Activated T-helper 2 cell treated with anti-CD3 and anti-CD28 coated beads, Interferon-gamma antibody, Interleukin-2, Interleukin-4, amounts not matched to agents 10 μg/mL and 5 μg/mL and 100 μg/mL, durations not matched to agents 14 hours and 24 hours and 36 hours (primary cell): ENCODE results near the gene FGF1. TPM values are rescaled to one million over a fixed set of nuclear protein-coding genes. Genes with fewer than 3 reads are reported as not detected.

ENCODE experiments used
- DNase-seq: peaks from one replicate; pipeline ENCODE4 v3.0.0; 2021; ENCODE audit warnings: low spot score
- H3K27ac Mint-ChIP-seq: one replicate; pipeline ENCODE4 v1.8.0; 2021; ENCODE audit warnings: mixed read lengths
- H3K27me3 Mint-ChIP-seq: one replicate; pipeline ENCODE4 v1.8.0; 2021; ENCODE audit warnings: low read depth, mixed read lengths
- H3K36me3 Mint-ChIP-seq: one replicate; pipeline ENCODE4 v1.8.0; 2021; ENCODE audit warnings: low read depth, mixed read lengths
- H3K4me1 Mint-ChIP-seq: one replicate; pipeline ENCODE4 v1.8.0; 2021; ENCODE audit warnings: low read depth, mixed read lengths
- H3K4me3 Mint-ChIP-seq: one replicate; pipeline ENCODE4 v1.8.0; 2021; ENCODE audit warnings: low read depth, mild to moderate bottlenecking, moderate library complexity, mixed read lengths
- H3K9me3 Mint-ChIP-seq: one replicate; pipeline ENCODE4 v1.8.0; 2021; ENCODE audit warnings: mixed read lengths
- intact Hi-C: fragments of 100-400 bp; cut with micrococcal nuclease; formaldehyde crosslinking; loops from one replicate; pipeline ENCODE4 v1.15.1; 2023
- total RNA-seq: library from RNA; stranded (reverse); gene quantifications from 2 replicates; pipeline ENCODE4 v1.2.3, GENCODE V29; 2022

FGF1 gene
- total RNA-seq, 1 donor from 2014 or later = not detected

- no peak overlapping the region for H3K27ac Mint-ChIP-seq
- no peaks in the 10 kb centered on the region for H3K9me3 Mint-ChIP-seq
- H3K27me3 Mint-ChIP-seq = peaks cover 28% of the 10 kb centered on the region
- no peaks in the 10 kb centered on the region for H3K36me3 Mint-ChIP-seq
- H3K4me3 Mint-ChIP-seq = no peak overlapping the region
- DNase-seq = no peak
- intact Hi-C loops = no loop called here
- H3K4me1 Mint-ChIP-seq = no peaks in the 10 kb centered on the region
These were observed 41.1 kb downstream of the FGF1 start for GRCh38 chr5:142644640-142645361.

GRCh38 chr5:142644127-142644526 is 41.8 kb downstream of the FGF1 start:
- H3K27ac Mint-ChIP-seq = no peak overlapping the region
- intact Hi-C loops = no loop called here
- no peaks in the 10 kb centered on the region for H3K36me3 Mint-ChIP-seq
- peaks cover 32% of the 10 kb centered on the region for H3K27me3 Mint-ChIP-seq
- H3K4me3 Mint-ChIP-seq = no peak overlapping the region
- H3K4me1 Mint-ChIP-seq = no peaks in the 10 kb centered on the region
- DNase-seq = no peak
- H3K9me3 Mint-ChIP-seq = no peaks in the 10 kb centered on the region

- DNase-seq = no peak
- Mint-ChIP-seq H3K27ac (no peak overlapping the region), H3K27me3 (peaks cover 33% of the 10 kb centered on the region), H3K4me1 (no peaks in the 10 kb centered on the region), H3K4me3 (no peak overlapping the region), H3K36me3 (no peaks in the 10 kb centered on the region), H3K9me3 (no peaks in the 10 kb centered on the region)
- intact Hi-C loops = no loop called here
These were observed 42.3 kb downstream of the FGF1 start for GRCh38 chr5:142643634-142644033.

GRCh38 chr5:142642427-142642826 is 43.5 kb downstream of the FGF1 start:
- Mint-ChIP-seq H3K9me3 (no peaks in the 10 kb centered on the region), H3K27me3 (peaks cover 37% of the 10 kb centered on the region), H3K4me1 (no peaks in the 10 kb centered on the region), H3K36me3 (no peaks in the 10 kb centered on the region), H3K4me3 (no peak overlapping the region), H3K27ac (no peak overlapping the region)
- intact Hi-C loops = no loop called here
- DNase-seq = no peak

GRCh38 chr5:142641711-142642110 is 44.2 kb downstream of the FGF1 start:
- no peak overlapping the region for H3K27ac Mint-ChIP-seq
- peaks cover 37% of the 10 kb centered on the region for H3K27me3 Mint-ChIP-seq
- H3K4me1 Mint-ChIP-seq = no peaks in the 10 kb centered on the region
- intact Hi-C loops = no loop called here
- H3K9me3 Mint-ChIP-seq = no peaks in the 10 kb centered on the region
- DNase-seq = no peak
- H3K4me3 Mint-ChIP-seq = no peak overlapping the region
- no peaks in the 10 kb centered on the region for H3K36me3 Mint-ChIP-seq

GRCh38 chr5:142640316-142641005 is 45.4 kb downstream of the FGF1 start:
- H3K36me3 Mint-ChIP-seq = no peaks in the 10 kb centered on the region
- no peak overlapping the region for H3K27ac Mint-ChIP-seq
- H3K27me3 Mint-ChIP-seq = peaks cover 35% of the 10 kb centered on the region
- no peaks in the 10 kb centered on the region for H3K9me3 Mint-ChIP-seq
- no peak for DNase-seq
- no peak overlapping the region for H3K4me3 Mint-ChIP-seq
- no peaks in the 10 kb centered on the region for H3K4me1 Mint-ChIP-seq
- intact Hi-C loops = no loop called here

GRCh38 chr5:142639455-142639854 is 46.4 kb downstream of the FGF1 start:
- Mint-ChIP-seq H3K4me1 (no peaks in the 10 kb centered on the region), H3K4me3 (no peak overlapping the region), H3K9me3 (no peaks in the 10 kb centered on the region), H3K27me3 (peaks cover 35% of the 10 kb centered on the region), H3K36me3 (no peaks in the 10 kb centered on the region), H3K27ac (no peak overlapping the region)
- intact Hi-C loops = no loop called here
- DNase-seq = no peak

GRCh38 chr5:142637871-142638270 is 48.0 kb downstream of the FGF1 start:
- intact Hi-C loops = no loop called here
- Mint-ChIP-seq H3K4me3 (no peak overlapping the region), H3K27me3 (peaks cover 34% of the 10 kb centered on the region), H3K27ac (no peak overlapping the region), H3K4me1 (no peaks in the 10 kb centered on the region), H3K36me3 (no peaks in the 10 kb centered on the region), H3K9me3 (no peaks in the 10 kb centered on the region)
- no peak for DNase-seq

GRCh38 chr5:142636698-142637324 is 49.1 kb downstream of the FGF1 start:
- DNase-seq = no peak
- intact Hi-C loops = no loop called here
- H3K4me3 Mint-ChIP-seq = no peak overlapping the region
- peaks cover 26% of the 10 kb centered on the region for H3K27me3 Mint-ChIP-seq
- no peaks in the 10 kb centered on the region for H3K4me1 Mint-ChIP-seq
- no peak overlapping the region for H3K27ac Mint-ChIP-seq
- H3K9me3 Mint-ChIP-seq = no peaks in the 10 kb centered on the region
- no peaks in the 10 kb centered on the region for H3K36me3 Mint-ChIP-seq

GRCh38 chr5:142636093-142636492 is 49.8 kb downstream of the FGF1 start:
- intact Hi-C loops = no loop called here
- no peak overlapping the region for H3K4me3 Mint-ChIP-seq
- no peaks in the 10 kb centered on the region for H3K4me1 Mint-ChIP-seq
- no peaks in the 10 kb centered on the region for H3K36me3 Mint-ChIP-seq
- no peaks in the 10 kb centered on the region for H3K9me3 Mint-ChIP-seq
- no peak for DNase-seq
- H3K27me3 Mint-ChIP-seq = peaks cover 24% of the 10 kb centered on the region
- H3K27ac Mint-ChIP-seq = no peak overlapping the region

- peaks cover 15% of the 10 kb centered on the region for H3K27me3 Mint-ChIP-seq
- no peak overlapping the region for H3K27ac Mint-ChIP-seq
- no peaks in the 10 kb centered on the region for H3K36me3 Mint-ChIP-seq
- H3K4me3 Mint-ChIP-seq = no peak overlapping the region
- no peaks in the 10 kb centered on the region for H3K4me1 Mint-ChIP-seq
- no peak for DNase-seq
- intact Hi-C loops = no loop called here
- H3K9me3 Mint-ChIP-seq = no peaks in the 10 kb centered on the region
These were observed 51.5 kb downstream of the FGF1 start for GRCh38 chr5:142634216-142635011.

- no peaks in the 10 kb centered on the region for H3K4me1 Mint-ChIP-seq
- H3K36me3 Mint-ChIP-seq = no peaks in the 10 kb centered on the region
- no peak for DNase-seq
- H3K4me3 Mint-ChIP-seq = no peak overlapping the region
- no peaks in the 10 kb centered on the region for H3K9me3 Mint-ChIP-seq
- no peak overlapping the region for H3K27ac Mint-ChIP-seq
- intact Hi-C loops = no loop called here
- H3K27me3 Mint-ChIP-seq = peaks cover 6% of the 10 kb centered on the region
These were observed 54.9 kb downstream of the FGF1 start for GRCh38 chr5:142630927-142631539.
